AML-193 (cell line): ENCODE results near the gene GRIPAP1.

Source experiments
- DNase-seq, 2 experiments: peaks; one replicate each; lab custom pipeline; 2025; lab: John Stamatoyannopoulos, UW

Gene GRIPAP1, protein sequence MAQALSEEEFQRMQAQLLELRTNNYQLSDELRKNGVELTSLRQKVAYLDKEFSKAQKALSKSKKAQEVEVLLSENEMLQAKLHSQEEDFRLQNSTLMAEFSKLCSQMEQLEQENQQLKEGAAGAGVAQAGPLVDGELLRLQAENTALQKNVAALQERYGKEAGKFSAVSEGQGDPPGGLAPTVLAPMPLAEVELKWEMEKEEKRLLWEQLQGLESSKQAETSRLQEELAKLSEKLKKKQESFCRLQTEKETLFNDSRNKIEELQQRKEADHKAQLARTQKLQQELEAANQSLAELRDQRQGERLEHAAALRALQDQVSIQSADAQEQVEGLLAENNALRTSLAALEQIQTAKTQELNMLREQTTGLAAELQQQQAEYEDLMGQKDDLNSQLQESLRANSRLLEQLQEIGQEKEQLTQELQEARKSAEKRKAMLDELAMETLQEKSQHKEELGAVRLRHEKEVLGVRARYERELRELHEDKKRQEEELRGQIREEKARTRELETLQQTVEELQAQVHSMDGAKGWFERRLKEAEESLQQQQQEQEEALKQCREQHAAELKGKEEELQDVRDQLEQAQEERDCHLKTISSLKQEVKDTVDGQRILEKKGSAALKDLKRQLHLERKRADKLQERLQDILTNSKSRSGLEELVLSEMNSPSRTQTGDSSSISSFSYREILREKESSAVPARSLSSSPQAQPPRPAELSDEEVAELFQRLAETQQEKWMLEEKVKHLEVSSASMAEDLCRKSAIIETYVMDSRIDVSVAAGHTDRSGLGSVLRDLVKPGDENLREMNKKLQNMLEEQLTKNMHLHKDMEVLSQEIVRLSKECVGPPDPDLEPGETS

DNA sequence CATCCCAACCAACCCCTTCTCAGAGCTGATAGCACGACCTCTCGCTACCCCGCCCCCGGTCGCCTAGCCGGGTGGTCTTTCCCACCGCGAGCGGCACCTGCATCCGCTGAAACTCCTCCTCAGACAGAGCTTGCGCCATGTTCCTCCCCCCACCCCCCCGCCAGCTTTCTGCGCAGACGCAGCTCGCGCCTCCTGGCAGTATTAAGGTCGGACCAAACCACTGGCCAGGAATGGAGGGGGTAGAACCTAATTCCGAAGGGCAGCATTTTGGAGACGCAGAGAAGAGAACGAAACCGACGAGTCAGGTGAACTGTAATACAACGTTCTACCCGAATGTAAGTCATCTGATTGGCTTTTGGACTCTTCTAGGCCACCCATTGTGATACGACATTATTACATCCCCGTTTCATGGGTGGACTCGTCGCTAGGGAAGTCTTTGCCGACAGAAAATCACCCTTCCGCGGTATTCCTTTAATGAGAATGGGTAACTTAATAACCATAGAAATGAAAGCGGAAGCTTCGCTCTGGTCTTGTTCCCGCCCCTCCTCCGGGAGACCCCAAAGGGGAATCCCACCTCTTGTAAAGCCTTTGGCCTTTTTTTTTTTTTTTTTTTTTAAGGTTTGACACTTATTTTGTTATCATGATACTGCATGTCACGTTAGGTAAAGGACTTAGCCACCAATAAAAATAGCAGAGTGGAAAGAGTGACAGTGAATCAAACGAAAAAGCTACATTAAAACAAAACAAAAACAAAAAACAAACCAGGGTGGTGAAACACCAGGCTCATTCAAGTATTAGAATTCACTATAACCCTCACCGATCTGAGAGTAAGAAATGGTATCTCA lies at the start of gene GRIPAP1:
TSS of gene GRIPAP1 (minus strand) at position 174 of the 845 bp plus-strand sequence. CDS start at position 139, 35 bp downstream.
- DNase-seq = peak; percentile 51 to 64

DNA sequence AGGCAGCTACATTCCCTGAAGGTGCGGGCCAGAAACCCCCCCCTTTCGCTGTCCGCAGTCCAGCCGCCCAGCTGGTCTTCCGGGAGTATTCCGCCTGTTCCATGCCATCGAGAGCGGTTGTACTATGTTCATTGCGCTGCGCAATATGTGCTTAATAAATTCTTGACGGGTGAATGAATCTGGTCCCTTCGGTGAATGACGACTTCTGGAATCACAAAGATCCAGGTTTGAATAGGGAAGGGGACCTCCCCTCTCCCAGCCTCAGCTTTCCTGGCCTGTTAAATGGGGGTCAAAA lies 41.9 kb upstream of the GRIPAP1 start:
- no peak for DNase-seq

DNA sequence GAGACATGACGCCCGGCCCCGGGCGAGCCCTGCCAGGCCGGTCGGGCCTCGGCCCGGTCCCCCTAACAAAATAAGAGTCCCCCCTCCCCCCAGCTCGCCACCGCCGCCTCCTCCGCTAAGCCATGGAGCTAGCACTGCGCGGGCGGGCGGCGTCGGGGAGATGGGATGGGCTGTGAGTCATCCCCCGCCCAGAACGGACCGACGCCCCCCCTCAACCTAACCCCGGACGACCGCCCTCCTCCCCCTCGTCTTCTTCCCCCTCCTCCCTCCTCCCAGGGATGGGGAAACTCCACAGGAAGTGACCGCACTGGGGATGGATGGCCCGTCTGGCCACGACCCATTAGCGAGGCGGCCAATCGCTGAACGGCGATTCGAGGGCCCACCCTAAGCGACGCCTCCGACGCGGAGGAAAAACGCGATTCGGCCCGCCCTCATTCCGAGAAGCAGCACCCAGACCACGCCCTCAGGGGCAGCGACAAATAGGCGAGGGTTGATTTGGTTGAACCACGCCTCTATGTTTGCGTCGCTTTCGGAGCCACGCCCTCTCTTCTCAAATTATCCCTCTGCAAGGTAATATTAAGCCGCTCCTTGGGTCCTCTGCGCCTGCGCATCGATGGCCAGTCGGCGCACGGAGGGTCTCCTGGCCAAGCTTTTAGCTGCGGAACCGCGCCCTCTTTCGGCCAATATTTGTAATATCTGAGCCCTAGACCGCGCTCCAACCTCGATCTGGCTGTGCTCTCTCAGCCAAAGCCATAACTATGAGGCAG lies 41.3 kb upstream of the GRIPAP1 start, which contains the start of gene TFE3:
TSS of gene TFE3 (minus strand) at position 138 of the 767 bp plus-strand sequence. CDS start at position 7, 131 bp downstream.
- DNase-seq = peak; percentile 92 to 93

DNA sequence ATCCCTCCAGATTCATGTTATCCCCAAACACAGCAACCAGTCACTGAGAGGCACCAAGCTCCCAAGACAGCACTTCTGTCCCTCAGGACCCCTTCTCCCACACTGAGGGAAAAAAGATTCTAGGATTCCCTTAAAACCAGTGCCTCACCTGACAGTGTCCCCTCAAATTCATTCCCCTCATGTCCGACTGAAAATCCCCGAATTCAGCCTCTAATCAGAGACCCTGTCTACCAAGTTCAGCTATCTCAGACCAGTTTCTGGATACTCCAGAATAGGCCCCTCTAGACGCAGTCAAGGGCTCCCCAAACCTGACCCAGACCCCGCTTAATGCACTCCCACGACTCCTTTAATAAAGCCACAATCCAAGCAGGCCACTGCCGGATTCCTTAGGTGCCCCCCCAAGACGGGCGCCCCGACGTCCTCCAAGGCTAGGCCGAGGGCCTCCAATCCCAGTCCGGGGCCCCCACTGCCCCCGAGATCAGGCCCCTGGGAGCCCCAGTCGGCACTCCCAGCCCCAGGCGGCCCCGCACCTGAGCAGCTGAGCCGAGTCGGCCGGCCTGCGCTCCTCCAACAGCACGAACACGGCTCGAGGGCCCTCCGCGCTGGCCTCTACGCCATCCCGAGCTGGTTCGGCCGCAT lies 40.6 kb upstream of the GRIPAP1 start:
- DNase-seq = no peak

DNA sequence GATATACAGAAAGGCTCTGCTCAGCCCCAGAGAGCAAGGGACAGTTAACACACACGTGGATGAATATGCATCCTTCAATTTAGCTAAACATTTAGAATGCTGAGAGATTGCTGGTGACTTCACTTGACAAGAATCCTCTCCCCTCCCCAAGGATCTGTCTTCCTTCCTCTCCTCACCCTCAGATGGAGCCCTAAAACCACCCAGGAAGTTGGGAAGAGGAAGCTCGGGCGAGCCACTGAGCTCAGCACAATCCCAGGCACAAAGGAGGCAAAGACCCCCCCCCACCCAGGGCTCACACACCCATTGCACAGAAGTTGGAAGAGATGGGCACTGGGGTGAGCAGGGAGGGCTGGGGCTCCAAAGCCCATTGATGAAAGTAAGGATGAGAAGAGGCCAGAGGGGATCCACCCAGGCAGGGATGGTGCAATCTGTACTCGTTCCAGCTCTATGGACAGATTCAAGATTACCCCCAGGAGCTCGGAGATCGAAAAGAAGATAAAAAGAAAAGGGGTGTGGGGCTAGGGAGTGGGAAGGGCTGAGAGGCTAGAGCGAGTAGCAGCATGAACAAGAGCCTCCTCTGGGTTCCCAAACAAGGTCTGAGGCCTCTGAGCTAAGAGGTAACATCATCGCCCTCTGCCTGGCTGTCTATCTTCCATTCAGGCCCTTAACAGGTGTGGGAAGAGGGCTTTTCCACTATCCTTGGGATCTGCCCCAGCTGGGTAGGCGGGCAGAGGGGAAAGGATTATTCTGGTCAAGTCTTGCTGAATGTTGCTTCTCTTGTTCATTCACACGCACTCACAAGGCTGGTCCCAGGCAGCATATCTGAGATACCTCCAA lies 39.9 kb upstream of the GRIPAP1 start:
- DNase-seq = peak; percentile 4 to 8

DNA sequence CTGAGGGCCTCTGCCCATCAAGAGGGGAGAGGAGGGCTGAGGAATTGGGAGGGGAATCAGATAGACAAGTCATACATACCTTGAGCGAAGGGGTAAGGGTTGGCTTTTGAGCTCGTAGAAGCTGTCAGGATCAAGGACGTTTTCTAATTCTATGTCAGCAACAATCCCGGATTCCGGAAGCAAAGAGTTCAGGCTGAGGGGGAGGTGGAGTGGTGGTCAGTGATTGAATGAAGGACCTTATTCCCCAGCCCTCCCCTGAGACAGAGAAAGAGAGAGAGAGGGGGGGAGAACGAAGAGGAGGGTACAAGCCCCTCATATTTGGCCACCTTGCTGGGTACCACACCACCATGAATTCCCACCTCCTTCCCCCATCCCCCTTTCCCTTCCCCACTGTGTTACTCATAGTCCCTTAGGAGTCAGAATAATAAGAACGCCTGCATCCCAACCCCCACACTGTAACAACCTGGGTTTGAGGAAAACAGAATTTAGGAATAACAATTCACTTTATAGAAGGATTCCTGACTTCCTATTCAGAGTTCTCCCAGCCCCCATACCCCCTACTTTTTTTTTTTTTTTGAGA lies 38.4 kb upstream of the GRIPAP1 start:
- no peak for DNase-seq

DNA sequence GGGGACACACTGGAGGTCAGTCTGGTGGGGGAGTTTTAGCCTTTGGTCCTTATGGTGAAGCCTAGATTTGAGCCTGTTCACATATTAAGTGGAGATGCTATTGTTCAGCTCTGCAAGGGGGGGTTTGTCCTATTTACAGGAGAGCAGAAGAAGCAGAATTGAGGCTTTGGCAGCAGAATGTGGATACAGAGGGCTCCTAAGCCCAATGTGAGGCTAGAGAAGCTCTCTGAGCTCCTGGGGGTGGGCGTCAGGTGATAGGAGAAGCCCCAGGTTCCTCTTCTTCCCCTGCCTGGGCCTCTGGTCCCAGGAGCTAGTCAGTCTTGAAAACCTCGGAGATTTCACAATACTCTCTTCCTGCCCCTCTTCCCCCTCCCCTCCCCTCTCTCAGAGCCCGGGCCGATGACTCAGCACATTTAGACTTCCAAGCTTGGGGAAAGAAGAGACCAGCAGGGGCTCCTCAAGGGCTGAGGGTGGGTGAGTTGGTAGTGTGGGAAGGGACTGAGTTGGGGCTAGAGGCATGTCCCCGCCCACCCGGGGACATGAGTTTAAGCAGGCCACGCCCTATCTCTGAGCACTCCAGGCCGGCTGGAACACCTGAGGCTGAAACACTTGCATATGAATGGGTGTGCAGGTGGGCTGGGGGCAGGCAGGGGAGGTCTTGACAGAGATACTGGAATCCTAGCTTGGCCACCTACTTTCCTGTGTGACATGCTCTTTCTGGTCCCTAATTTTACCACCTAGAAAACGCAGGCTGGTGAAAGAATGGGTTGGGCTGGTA lies 37.7 kb upstream of the GRIPAP1 start:
- peak; percentile 72 to 74 for DNase-seq

DNA sequence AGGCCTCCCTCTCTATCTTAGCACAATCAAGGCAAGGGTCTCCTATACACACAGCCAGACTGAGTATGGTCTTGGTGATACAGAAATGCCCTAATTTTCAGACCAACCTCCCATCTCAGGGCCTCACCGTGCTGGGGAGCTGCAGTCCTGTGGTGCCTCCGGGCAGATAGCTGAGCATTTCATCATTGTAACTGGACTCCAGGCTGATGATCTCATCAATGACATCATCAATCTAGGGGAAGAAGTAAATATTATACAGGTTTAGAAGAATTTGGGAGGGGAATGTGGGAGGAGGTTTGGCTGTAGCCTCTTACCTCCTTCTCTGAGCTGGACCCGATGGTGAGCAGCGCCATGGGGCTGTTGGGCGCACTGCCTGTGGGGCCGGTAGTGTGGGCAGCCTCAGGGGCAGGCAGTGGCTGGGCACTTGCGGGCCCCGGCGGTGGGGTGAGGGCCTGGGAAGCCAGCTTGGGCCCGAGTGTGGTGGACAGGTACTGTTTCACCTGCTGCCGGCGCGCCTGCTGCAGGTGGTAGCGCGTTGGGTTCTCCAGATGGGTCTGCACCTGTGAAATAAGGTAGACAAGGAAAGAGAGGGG lies 35.9 kb upstream of the GRIPAP1 start:
- DNase-seq = no peak

DNA sequence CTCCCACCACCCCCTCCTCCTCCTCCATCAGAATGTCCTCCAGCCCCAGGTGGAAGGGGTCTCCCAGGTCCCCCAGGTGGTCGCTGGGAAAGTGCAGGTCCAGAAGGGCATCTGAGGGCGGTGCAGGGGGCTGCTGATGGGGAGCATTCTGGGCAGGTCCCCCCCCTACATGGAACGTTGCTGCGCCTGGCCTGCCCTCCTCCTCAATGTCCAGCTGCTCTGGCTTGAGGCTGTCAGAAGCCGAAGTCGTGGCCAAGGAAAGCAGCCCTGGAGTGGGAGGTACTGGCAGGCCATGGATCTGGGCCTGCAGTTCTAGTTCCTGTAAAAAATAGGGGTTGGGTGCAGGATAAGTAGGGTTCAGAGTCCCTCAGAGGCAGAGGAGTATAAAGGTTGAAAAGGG lies 28.2 kb upstream of the GRIPAP1 start:
- DNase-seq = no peak

DNA sequence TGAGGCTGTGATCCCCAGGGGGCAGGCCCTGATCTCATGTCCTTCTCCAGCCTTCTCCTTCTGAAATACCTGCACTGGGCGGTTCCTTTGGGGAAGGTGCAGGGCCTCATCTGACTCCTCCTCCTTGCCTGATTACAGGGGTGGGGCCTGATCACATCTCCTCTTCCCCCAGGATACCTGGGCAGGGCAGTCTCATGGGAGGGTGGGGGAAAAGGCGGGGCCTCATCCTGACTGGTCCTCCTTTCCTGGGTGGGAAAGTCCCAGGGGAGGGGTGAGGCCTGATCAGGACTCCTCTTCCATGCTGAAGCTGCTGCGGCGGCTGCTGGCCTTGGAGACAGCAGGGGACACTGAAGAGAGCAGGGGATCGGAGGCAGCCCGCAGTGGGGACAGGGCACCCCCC lies 27.8 kb upstream of the GRIPAP1 start:
- no peak for DNase-seq

DNA sequence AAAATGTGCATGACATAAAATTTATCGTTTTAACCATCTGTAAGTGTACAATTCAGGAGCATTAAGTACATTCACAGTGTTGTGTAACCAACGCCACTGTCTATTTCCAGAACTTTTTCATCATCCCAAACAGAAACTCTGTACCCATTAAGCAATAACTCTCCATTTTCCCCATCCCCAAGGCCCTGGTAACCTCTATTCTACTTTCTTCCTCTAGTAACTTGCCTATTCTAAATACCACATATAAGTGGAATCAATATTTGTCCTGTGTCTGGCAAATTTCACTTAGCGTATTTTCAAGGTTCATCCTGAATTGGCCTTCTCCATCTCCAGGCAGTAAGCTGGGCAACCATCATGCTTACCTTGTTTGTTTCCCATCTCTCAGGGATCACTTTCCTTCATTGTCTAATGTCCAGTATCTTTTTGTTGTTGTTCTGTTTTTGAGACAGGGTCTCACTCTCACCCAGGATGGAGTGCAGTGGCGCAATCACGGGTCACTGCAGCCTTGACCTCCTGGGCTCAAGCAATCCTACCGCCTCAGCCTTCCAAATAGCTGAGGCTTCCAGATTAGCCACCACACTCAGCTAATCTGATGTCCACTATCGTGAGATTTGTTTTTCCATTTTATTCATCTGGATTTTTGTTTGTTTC lies 17.7 kb upstream of the GRIPAP1 start:
- DNase-seq = peak in 1 of 2 experiments; percentile 3

DNA sequence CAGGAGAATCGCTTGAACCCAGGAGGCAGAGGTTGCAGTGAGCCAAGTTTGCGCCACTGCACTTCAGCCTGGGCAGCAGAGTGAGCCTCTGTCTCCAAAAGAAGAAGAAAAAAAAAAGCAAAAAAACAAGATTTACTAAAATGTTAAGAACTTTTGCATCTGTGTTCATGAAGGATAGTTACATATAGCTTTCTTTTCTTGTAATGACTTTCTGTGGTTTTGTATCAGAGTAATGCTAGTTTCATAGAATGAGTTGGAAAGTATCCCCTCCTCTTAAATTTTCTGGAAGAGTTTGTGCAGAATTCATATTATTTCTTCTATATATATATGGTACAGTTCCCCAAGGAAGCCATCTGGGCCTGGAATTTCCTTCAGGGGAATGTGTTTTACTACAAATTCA lies 17.0 kb upstream of the GRIPAP1 start:
- no peak for DNase-seq

DNA sequence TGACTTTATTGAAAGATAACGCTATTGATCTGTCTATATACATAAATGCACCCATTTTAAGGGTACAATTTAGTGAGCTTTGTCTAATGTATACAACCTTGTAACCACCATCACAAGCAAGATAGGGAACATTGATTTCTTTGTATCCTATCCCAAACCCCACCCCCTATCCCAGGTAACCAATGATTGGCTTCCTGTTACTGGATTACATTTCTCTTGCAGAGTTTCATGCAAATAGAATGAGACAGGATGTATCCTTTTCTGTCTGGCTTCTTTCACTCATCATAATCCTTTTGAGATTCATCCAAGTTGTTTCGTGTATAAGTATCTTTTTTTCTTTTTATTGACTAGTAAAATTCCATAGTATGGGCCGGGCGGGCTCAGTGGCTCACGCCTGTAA lies 1.6 kb upstream of the GRIPAP1 start:
- no peak for DNase-seq

DNA sequence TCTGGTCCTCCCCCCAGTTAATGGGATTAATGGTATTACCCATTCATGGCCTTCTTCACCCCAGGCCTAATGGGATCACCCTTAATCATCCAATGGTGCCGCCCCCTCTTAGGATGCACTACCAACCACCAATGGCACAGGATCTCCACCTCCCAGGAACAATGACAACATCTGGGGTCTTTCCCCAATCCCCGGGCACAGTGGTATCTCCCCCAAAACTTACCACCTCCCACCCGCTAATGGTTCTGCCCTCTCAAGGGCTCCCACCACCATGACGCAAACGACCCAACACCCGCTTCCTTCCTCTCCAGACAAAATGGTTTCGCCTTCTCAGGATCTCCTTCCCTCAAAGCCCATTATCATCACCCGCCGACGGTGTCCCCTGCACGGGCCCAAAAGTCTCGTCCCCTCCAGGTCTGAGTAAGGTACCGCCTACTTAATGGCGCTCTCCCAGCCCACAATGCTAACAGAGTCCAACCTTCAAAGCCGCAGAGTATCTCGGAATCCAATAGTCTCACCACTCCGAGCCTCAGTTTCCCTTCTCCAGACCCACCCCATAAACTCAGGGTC lies 458 bp downstream of the GRIPAP1 start:
- DNase-seq = no peak

DNA sequence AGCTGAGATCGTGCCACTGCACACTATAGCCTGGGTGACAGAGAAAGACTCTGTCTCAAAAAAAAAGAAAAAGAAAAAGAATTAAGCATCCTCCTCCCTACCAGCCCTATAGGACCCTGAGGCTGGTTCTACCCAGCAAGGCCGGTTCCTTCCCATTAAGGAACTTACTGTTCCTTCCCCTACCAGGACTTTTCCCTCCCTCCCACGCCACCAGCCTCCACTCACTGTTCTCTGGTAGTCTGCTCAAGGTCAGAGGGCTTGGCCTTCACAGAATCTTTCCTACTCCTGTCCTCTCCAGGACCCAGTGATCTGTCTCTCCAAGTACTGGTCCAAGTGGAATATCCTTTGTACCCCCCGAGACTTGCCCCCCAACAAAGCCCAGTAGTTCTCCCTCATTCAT lies 1.4 kb downstream of the GRIPAP1 start:
- DNase-seq = no peak

DNA sequence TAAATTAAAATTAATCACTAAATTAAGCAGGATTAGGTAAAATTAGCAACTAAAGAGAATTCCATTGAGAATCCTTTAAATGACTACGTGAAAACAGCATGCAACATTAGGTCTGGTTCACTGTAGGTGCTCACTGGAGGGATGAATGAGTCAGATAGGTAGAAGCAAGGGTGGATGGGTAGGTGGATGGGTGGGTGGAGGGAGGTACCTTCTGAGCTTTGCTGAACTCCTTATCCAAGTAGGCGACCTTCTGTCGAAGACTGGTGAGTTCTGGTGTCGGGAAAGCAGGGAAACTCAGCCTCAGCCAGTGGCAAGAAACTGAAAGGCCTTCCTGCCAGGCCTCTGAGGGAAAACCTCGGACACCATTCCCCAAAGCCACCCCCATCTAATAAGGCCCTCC lies 3.0 kb downstream of the GRIPAP1 start:
- DNase-seq = no peak

DNA sequence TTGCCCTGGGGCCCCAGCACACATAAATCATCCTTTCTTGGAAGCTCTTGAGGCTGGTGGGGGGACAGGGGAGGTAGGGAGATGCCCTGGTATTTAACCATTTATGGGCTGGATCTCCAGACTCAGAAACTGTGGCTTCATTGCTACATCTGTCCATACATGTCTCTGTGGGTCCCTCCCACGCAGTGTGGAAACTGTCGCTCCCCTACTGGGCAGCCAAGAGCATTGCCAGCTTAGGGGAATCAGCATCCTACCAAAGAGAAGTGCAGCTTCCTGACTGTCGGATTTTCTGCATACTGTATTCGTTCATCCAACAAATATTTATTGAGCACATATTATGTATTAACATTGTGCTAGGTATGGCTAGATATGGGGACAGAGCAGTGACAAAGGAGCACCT lies 3.7 kb downstream of the GRIPAP1 start:
- no peak for DNase-seq

DNA sequence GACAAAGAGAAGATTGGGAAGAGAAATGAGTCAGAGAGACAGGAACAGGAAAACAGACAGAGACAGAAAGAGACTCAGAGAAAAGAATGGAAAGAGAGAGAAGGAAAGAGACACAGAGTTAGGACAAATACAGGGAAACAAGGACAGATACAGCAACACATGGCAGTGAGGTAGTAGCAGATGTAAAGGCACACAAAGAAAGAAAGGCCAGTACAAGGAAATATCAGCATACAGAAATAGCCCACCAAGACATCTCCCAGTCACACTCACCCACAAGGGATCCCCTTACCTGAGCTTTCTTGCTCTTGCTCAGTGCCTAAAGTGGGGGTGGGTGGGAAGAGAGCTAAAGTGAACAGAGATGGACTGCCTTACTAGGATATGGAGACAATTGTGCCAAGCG lies 4.2 kb downstream of the GRIPAP1 start:
- DNase-seq = no peak
